NB4 (cell line): ENCODE data around the gene FMN2.

Experiments used
- CTCF ChIP-seq: IDR thresholded peaks from one replicate; pipeline ENCODE4 v1.5.1; 2012; ENCODE audit warnings: low read depth, low read length
- POLR2A ChIP-seq: IDR thresholded peaks from 2 replicates; pipeline ENCODE4 v1.6.1; 2011; ENCODE audit warnings: mild to moderate bottlenecking; ENCODE audit not compliant: insufficient read length; ENCODE audit errors: extremely low read depth

GRCh38 chr1:240338837-240339236 lies 247.2 kb downstream of the FMN2 start:
- no peak for TF ChIP-seq CTCF
- no peak for TF ChIP-seq POLR2A
